T-cell (primary cell): Measurements from ENCODE around the gene IFITM5. TPM values are rescaled to one million over a fixed set of nuclear protein-coding genes. Genes with fewer than 3 reads are reported as not detected.
A peak's percentile ranks its signal among the peaks of the same experiment; 100 is the strongest.
"Not testable (repeated sequence)": the region's sequence is repeated elsewhere in the genome, so short reads cannot be mapped to it uniquely, and the experiment has no call there.

Experiments used
- ATAC-seq, 4 experiments: fragments of 200-7000 bp in 3 of 4; fragments of 150-1000 bp in 1 of 4; cut with Tn5 transposase; replicated peaks in 1 of 4; 1 replicate in 3 of 4; 2 replicates in 1 of 4; pipeline ENCODE4 v1.10.0; 2021; ENCODE audit warnings: moderate library complexity in 3 of 4, mild to moderate bottlenecking in 2 of 4, moderate number of reproducible peaks in 1 of 4
- CTCF ChIA-PET, 2 donors: fragments of 300-600 bp; sonication (Branson Sonifier 250); formaldehyde crosslinking; loops; one replicate each; lab custom pipeline; 2022; ENCODE audit warnings: antibody characterized with exemption in 2 of 2; lab: Charles Lee
- POLR2A ChIA-PET, 2 donors: fragments of 300-600 bp; sonication (Branson Sonifier 250); formaldehyde crosslinking; loops; one replicate each; lab custom pipeline; 2022; ENCODE audit warnings: antibody characterized with exemption in 2 of 2; lab: Charles Lee
- DNase-seq, 35 experiments: peaks; one replicate each; pipeline versions ENCODE4 v3.0.0 to v3.0.0-alpha.2; 2013 to 2023
- H3K27ac ChIP-seq: one replicate; pipeline ENCODE4 v1.5.1; 2013; ENCODE audit warnings: low read length
- H3K27me3 ChIP-seq, 2 experiments: replicated peaks in 1 of 2; 1 replicate in 1 of 2; 2 replicates in 1 of 2; pipeline versions ENCODE4 v1.6.1 to v1.7.0; 2013; ENCODE audit warnings: low read length in 1 of 2, mixed read lengths in 1 of 2; ENCODE audit not compliant: control insufficient read depth in 2 of 2, insufficient read depth in 2 of 2; ENCODE audit errors: extremely low read depth in 1 of 2
- H3K36me3 ChIP-seq, 2 donors: 1 replicate in 1 of 2; 2 replicates in 1 of 2; pipeline versions ENCODE4 v1.6.1 to v1.7.0; 2013; ENCODE audit warnings: low read length in 1 of 2; ENCODE audit not compliant: control insufficient read depth in 2 of 2, insufficient read depth in 1 of 2; ENCODE audit errors: extremely low read depth in 1 of 2
- H3K4me1 ChIP-seq, 2 experiments: 1 replicate in 1 of 2; 2 replicates in 1 of 2; pipeline versions ENCODE4 v1.6.1 to v1.7.0; 2013; ENCODE audit warnings: low read length in 2 of 2, mixed read lengths in 1 of 2; ENCODE audit not compliant: insufficient read depth in 2 of 2, control insufficient read depth in 1 of 2; ENCODE audit errors: extremely low read depth in 1 of 2
- H3K4me3 ChIP-seq, 2 donors: 1 replicate in 1 of 2; 2 replicates in 1 of 2; pipeline versions ENCODE4 v1.5.1 to v1.7.0; 2013; ENCODE audit warnings: mild to moderate bottlenecking in 2 of 2, low read length in 1 of 2, moderate library complexity in 1 of 2; ENCODE audit not compliant: control insufficient read depth in 1 of 2; ENCODE audit errors: extremely low read depth in 1 of 2
- H3K9me3 ChIP-seq: 2 replicates; pipeline ENCODE4 v1.7.0; 2013
- H3K27ac Mint-ChIP-seq, 2 donors: one replicate each; pipeline ENCODE4 v1.8.0; 2020 to 2021; ENCODE audit warnings: mild to moderate bottlenecking in 2 of 2, mixed read lengths in 2 of 2
- H3K27me3 Mint-ChIP-seq, 2 donors: one replicate each; pipeline ENCODE4 v1.8.0; 2021 to 2022; ENCODE audit warnings: mixed read lengths in 2 of 2
- H3K36me3 Mint-ChIP-seq: one replicate; pipeline ENCODE4 v1.8.0; 2021; ENCODE audit warnings: mixed read lengths
- H3K4me1 Mint-ChIP-seq, 3 donors: one replicate each; pipeline ENCODE4 v1.8.0; 2020 to 2022; ENCODE audit warnings: mixed read lengths in 3 of 3, mild to moderate bottlenecking in 1 of 3
- H3K4me3 Mint-ChIP-seq, 3 donors: one replicate each; pipeline ENCODE4 v1.8.0; 2020 to 2022; ENCODE audit warnings: mild to moderate bottlenecking in 3 of 3, mixed read lengths in 3 of 3, moderate library complexity in 3 of 3
- H3K9me3 Mint-ChIP-seq, 3 donors: one replicate each; pipeline ENCODE4 v1.8.0; 2020 to 2022; ENCODE audit warnings: mixed read lengths in 3 of 3
- WGBS: methylation state at CpG from one replicate; pipeline ENCODE4 v1.1.5; 2013; ENCODE audit warnings: missing lambda C conversion rate; ENCODE audit not compliant: insufficient coverage; 5-methylcytosine and 5-hydroxymethylcytosine counted together
- total RNA-seq, 35 experiments: library from RNA in 6 of 35; stranded (reverse) in 6 of 35; fragments of 120-200 nt in 1 of 35; gene quantifications; one replicate each; pipeline versions ENCODE4 v1.2.1 to v1.2.4 and lab custom pipeline; 2013 to 2026

The IFITM5 gene
- total RNA-seq, 5 donors from 2014 or later (not counting 1 experiment from before 2014, with no cell fraction given) = not detected

DNA sequence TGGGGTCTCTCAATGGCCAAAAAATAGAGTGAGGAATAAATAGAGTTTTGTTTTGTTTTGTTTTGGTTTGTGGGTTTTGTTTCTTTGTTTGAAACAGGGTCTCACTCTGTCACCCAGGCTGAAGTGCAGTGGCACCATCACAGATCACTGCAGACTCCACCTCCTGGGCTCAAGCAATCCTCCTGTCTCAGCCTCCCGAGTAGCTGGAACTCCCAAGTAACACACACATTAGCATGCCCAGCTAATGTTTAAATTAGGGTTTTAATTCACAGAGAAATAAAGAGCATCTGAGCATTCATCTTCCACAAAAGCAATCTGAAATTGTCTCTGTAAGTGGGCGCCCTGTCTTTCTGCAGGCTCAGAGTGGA lies 30.5 kb upstream of the IFITM5 start:
- H3K4me3 Mint-ChIP-seq = peak overlapping the region in 1 of 3 donors; percentile 70
- ChIA-PET CTCF (interaction anchor here in 1 of 2 donors (1.8 kb wide), 1 partner anchor 10 kb away, joined by 4 read pairs; no protein-coding TSS in a partner anchor), POLR2A (interaction anchor here (0.6 to 1.3 kb wide), 2 partner anchors 12 to 14 kb away, joined by 3 read pairs; no protein-coding TSS in a partner anchor)
- ATAC-seq = no peak
- Histone ChIP-seq H3K27me3 (no peaks in the 10 kb centered on the region), H3K4me3 (no peak overlapping the region), H3K9me3 (no peaks in the 10 kb centered on the region), H3K27ac (no peak overlapping the region), H3K4me1 (peaks cover 36 to 65% of the 10 kb centered on the region in 2 experiments), H3K36me3 (no peaks in the 10 kb centered on the region)
- DNase-seq = no peak
- no peaks in the 10 kb centered on the region for H3K9me3 Mint-ChIP-seq
- H3K36me3 Mint-ChIP-seq = no peaks in the 10 kb centered on the region
- H3K27ac Mint-ChIP-seq = peak overlapping the region; percentile 77 to 88
- WGBS = 100% methylated on average over 1 of the region's 2 CpGs
- no peaks in the 10 kb centered on the region for H3K27me3 Mint-ChIP-seq
- H3K4me1 Mint-ChIP-seq = peaks cover 60 to 70% (median 64%) of the 10 kb centered on the region in 3 donors

DNA sequence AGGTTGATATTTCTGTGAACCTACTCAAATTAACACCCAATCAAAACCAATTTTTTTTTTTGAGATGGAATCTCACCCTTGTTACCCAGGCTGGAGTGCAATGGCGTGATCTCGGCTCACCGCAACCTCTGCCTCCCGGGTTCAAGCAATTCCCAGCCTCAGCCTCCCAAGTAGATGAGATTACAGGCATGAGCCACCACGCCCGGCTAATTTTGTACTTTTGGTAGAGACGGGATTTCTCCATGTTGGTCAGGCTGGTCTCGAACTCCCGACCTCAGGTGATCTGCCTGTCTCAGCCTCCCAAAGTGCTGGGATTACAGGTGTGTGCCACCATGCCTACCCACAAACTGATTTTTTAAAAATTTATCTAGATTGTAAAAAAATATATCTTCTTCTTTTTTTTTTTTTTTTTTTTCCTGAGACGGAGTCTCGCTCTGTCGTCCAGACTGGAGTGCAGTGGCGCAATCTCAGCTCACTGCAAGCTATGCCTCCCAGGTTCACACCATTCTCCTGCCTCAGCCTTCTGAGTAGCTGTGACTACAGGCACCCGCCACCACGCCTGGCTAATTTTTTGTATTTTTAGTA lies 29.3 kb upstream of the IFITM5 start:
- peak overlapping the region; percentile 77 to 88 for H3K27ac Mint-ChIP-seq
- peaks cover 70 to 80% (median 74%) of the 10 kb centered on the region in 3 donors for H3K4me1 Mint-ChIP-seq
- ATAC-seq, H3K27me3 Mint-ChIP-seq, H3K27ac ChIP-seq, H3K36me3 Mint-ChIP-seq, H3K9me3 Mint-ChIP-seq, H3K36me3 ChIP-seq, H3K9me3 ChIP-seq, H3K27me3 ChIP-seq, DNase-seq, H3K4me3 ChIP-seq: not testable (repeated sequence)
- H3K4me3 Mint-ChIP-seq = peak overlapping the region in 1 of 3 donors; percentile 70
- CTCF ChIA-PET = interaction anchor here (0.5 to 1.8 kb wide), 4 partner anchors 12 to 94 kb away, joined by 3 to 4 read pairs (median 3); no protein-coding TSS in a partner anchor
- POLR2A ChIA-PET = interaction anchor here in 1 of 2 donors (1.3 kb wide), 1 partner anchor 11 kb away, joined by 3 read pairs; no protein-coding TSS in a partner anchor
- WGBS = 95% methylated on average over 7 of the region's 15 CpGs
- H3K4me1 ChIP-seq = peaks cover 46 to 76% of the 10 kb centered on the region in 2 experiments

DNA sequence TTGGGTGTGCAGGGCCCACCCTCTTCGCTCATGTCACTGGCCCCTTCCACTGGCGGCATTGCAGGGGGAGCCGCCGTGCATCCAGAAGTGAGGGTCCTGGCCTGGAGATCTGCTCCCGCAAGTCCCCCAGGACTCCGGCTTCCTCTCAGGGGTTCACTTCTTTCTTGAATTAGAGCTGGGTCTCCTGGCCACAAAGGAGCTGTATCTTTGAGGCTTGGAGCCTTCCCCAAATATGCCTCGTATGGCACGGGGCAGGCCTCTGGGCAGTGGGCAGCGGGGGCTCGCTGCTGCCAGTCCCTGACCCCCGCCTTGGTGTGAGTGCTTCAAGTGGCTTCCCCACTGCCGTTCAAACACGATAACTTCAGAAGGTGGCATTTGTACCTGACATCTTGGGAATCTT lies 28.7 kb upstream of the IFITM5 start:
- Mint-ChIP-seq H3K4me3 (peak overlapping the region in 1 of 3 donors; percentile 25), H3K27ac (peak overlapping the region; percentile 55 to 71), H3K36me3 (no peaks in the 10 kb centered on the region), H3K27me3 (no peaks in the 10 kb centered on the region), H3K4me1 (peaks cover 70 to 81% (median 77%) of the 10 kb centered on the region in 3 donors), H3K9me3 (no peaks in the 10 kb centered on the region)
- CTCF ChIA-PET = interaction anchor here (0.9 to 1.7 kb wide), 2 partner anchors 11 to 28 kb away, joined by 3 to 6 read pairs; no protein-coding TSS in a partner anchor
- Histone ChIP-seq H3K27ac (peak overlapping the region; percentile 94), H3K4me3 (no peak overlapping the region), H3K27me3 (no peaks in the 10 kb centered on the region), H3K4me1 (peaks cover 47 to 79% of the 10 kb centered on the region in 2 experiments), H3K36me3 (no peaks in the 10 kb centered on the region), H3K9me3 (no peaks in the 10 kb centered on the region)
- WGBS = 96% methylated on average over 13 of the region's 13 CpGs
- ATAC-seq (no peak), DNase-seq (no peak)
- POLR2A ChIA-PET = interaction anchor here (0.8 to 1.2 kb wide), 2 partner anchors 11 to 27 kb away, joined by 3 to 8 read pairs; no protein-coding TSS in a partner anchor

DNA sequence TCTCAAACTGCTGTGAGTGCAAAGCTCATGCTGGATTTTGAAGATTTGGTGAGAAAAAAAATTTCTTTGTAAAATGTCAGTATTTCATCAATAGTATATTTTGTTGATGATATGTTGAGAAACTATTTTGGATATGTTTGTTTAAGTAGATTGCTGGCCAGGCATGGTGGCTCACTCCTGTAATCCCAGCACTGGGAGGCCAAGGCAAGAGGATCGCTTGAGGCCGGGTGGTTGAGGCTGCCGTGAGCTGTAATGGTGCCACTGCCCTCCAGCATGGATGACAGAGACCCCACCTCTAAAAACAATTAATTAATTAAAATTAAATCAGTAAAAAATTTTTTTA lies 28.2 kb upstream of the IFITM5 start:
- no peaks in the 10 kb centered on the region for H3K9me3 Mint-ChIP-seq
- DNase-seq (no peak), ATAC-seq (no peak)
- peak overlapping the region in 1 of 2 donors; percentile 23 for H3K4me3 ChIP-seq
- peaks cover 65 to 77% (median 72%) of the 10 kb centered on the region in 3 donors for H3K4me1 Mint-ChIP-seq
- H3K4me3 Mint-ChIP-seq = peak overlapping the region; percentile 21 to 74 (median 28)
- no peaks in the 10 kb centered on the region for H3K27me3 Mint-ChIP-seq
- no peaks in the 10 kb centered on the region for H3K9me3 ChIP-seq
- POLR2A ChIA-PET = interaction anchor here (0.8 to 1.2 kb wide), 2 partner anchors 11 to 27 kb away, joined by 3 to 8 read pairs; no protein-coding TSS in a partner anchor
- H3K27ac Mint-ChIP-seq = peak overlapping the region; percentile 96 to 97
- no peaks in the 10 kb centered on the region for H3K36me3 ChIP-seq
- H3K4me1 ChIP-seq = peaks cover 47 to 77% of the 10 kb centered on the region in 2 experiments
- no peaks in the 10 kb centered on the region for H3K27me3 ChIP-seq
- peak overlapping the region; percentile 94 for H3K27ac ChIP-seq
- CTCF ChIA-PET = interaction anchor here in 1 of 2 donors (1.7 kb wide), 1 partner anchor 10 kb away, joined by 6 read pairs; no protein-coding TSS in a partner anchor
- no CpG with 5 or more reads among the region's 3 CpGs for WGBS
- H3K36me3 Mint-ChIP-seq = no peaks in the 10 kb centered on the region

DNA sequence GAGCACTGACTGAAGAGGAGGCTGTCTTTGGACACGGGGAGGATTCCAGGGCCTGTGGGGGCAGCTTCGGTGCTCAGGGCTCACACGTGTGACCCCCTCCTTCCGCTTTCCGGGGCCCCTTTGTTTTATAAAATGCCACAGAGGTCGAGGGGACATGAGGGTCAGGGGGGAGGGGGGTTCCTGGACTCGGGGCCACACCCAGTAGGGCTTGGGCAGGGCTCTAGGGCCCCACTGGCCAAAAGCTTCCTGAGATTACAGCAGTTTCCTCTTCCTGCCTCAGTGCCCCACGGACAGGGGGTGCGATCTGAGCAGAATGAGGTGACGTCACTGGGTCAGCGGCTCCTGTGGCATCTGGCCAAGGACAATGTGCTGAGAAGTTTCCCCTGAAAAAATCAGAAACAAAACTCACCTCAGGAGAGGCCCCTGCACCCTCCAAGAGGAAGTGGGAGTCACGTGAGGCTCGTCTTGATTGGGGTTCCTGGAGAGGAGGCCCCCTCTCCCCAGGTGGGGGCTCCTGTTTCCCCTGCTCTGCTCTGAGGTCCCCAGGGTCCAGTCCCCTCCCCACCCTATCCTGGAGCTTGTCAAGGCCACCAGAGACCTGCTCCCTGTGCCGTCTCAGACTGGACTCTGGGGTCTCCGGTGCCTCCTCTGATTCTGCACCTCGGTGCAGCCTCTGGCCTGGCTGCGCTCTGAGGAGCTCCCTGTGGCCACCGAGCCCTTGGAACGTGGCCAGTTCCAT lies 27.7 kb upstream of the IFITM5 start:
- Histone ChIP-seq H3K4me1 (peaks cover 47 to 77% of the 10 kb centered on the region in 2 experiments), H3K4me3 (peak overlapping the region; percentile 23 to 44)
- H3K4me1 Mint-ChIP-seq = peaks cover 62 to 76% (median 69%) of the 10 kb centered on the region in 3 donors

DNA sequence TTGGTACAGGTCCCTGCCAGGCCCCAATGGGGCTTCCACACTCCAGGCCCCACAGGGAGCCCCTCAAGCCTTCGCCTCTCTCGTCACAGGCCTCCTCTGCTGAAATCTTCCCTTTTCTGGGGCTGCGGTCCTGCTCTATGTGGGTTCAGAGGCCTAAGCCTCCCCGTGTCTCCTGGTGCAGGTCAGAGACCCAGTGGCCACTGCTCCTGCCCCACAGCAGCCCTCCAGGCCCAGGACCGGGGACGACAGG lies 27.2 kb upstream of the IFITM5 start:
- ChIA-PET POLR2A (no interaction called here), CTCF (interaction anchor here in 1 of 2 donors (0.6 to 1.7 kb wide), 2 partner anchors 9 to 15 kb away, joined by 4 to 6 read pairs; no protein-coding TSS in a partner anchor)
- H3K4me1 Mint-ChIP-seq = peaks cover 57 to 71% (median 64%) of the 10 kb centered on the region in 3 donors
- Histone ChIP-seq H3K27me3 (no peaks in the 10 kb centered on the region), H3K27ac (peak overlapping the region; percentile 94), H3K36me3 (no peaks in the 10 kb centered on the region), H3K4me3 (peak overlapping the region; percentile 23 to 44), H3K9me3 (no peaks in the 10 kb centered on the region), H3K4me1 (peaks cover 47 to 72% of the 10 kb centered on the region in 2 experiments)
- peak in 3 of 4 experiments; percentile 2 to 6 (median 4) for ATAC-seq
- H3K36me3 Mint-ChIP-seq = no peaks in the 10 kb centered on the region
- no peak for DNase-seq
- no peaks in the 10 kb centered on the region for H3K27me3 Mint-ChIP-seq
- peak overlapping the region; percentile 96 to 97 for H3K27ac Mint-ChIP-seq
- 49% methylated on average over 6 of the region's 6 CpGs for WGBS
- no peaks in the 10 kb centered on the region for H3K9me3 Mint-ChIP-seq
- peak overlapping the region in 2 of 3 donors; percentile 21 to 74 for H3K4me3 Mint-ChIP-seq

More for the DNA sequence above, 27.7 kb upstream of the IFITM5 start:
- no peaks in the 10 kb centered on the region for H3K36me3 ChIP-seq
- ChIA-PET POLR2A (interaction anchor here (0.8 to 1.2 kb wide), 2 partner anchors 12 to 28 kb away, joined by 3 to 8 read pairs; no protein-coding TSS in a partner anchor), CTCF (interaction anchor here (0.6 to 1.7 kb wide), 3 partner anchors 10 to 186 kb away, joined by 3 to 6 read pairs (median 4); no protein-coding TSS in a partner anchor)
- peak overlapping the region; percentile 94 for H3K27ac ChIP-seq
- 12% methylated on average over 14 of the region's 19 CpGs for WGBS
- Mint-ChIP-seq H3K9me3 (no peaks in the 10 kb centered on the region), H3K27ac (peak overlapping the region; percentile 96 to 97), H3K27me3 (no peaks in the 10 kb centered on the region), H3K36me3 (no peaks in the 10 kb centered on the region), H3K4me3 (peak overlapping the region; percentile 21 to 74 (median 28))
- peak in 34 of 35 experiments; percentile 41 to 85 (median 71) for DNase-seq
- H3K9me3 ChIP-seq = no peaks in the 10 kb centered on the region
- peak; percentile 58 to 73 (median 68) for ATAC-seq
- H3K27me3 ChIP-seq = no peaks in the 10 kb centered on the region
